Uterus (tissue), 2 donors: ENCODE data around the gene PIN1.
"Not testable (repeated sequence)": the region's sequence is repeated elsewhere in the genome, so short reads cannot be mapped to it uniquely, and the experiment has no call there.

Source experiments
- CTCF ChIP-seq, 4 experiments: fragments of 200-600 bp in 2 of 4; fragments of 450-650 bp in 2 of 4; sonication (generic) in 2 of 4; IDR thresholded peaks; one replicate each; pipeline ENCODE4 v1.5.1; 2016 to 2019; ENCODE audit warnings: antibody characterized with exemption in 4 of 4, mild to moderate bottlenecking in 2 of 4, moderate library complexity in 1 of 4
- POLR2A ChIP-seq, 2 donors: fragments of 450-650 bp; IDR thresholded peaks; one replicate each; pipeline ENCODE4 v1.6.1; 2016; ENCODE audit warnings: antibody characterized with exemption in 2 of 2, mild to moderate bottlenecking in 1 of 2, moderate library complexity in 1 of 2

DNA sequence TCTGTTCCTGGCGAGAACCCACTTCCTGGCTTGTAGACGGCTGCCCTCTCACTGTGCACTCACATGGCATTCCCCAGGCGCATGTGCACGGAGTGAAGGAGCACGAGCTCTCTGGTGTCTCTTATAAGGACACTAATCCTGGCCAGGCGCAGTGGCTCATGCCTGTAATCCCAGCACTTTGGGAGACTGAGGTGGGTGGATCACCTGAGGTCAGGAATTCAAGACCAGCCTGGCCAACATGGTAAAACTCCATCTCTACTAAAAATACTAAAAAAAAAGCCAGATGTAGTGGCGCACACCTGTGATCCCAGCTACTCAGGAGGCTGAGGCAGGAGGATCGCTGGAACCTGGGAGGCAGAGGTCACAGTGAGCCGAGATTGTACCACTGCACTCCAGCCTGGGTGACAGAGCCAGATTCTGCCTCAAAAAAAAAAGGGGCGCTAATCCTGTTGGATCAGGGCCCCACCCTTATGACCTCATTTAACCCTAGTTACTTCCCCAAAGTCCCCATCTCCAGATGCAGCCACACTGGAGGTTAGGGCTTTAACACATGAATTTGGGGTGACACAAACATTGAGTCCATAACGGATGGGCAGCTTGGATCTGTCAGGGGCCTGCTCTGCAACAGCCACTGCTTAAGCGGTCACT, 8.6 kb downstream of the PIN1 start:
- TF ChIP-seq CTCF, POLR2A (IDR thresholded peaks at IDR 0.05): not testable (repeated sequence)
